OCI-M2 (cell line): ENCODE results near the gene RAB6A.
A peak's percentile ranks its signal among the peaks of the same experiment; 100 is the strongest.
"Not testable (repeated sequence)": the region's sequence is repeated elsewhere in the genome, so short reads cannot be mapped to it uniquely, and the experiment has no call there.

Experiments used
- DNase-seq: peaks from one replicate; lab custom pipeline; 2025; ENCODE audit not compliant: unreplicated experiment; lab: John Stamatoyannopoulos, UW

Gene RAB6A

GRCh38 chr11:73760679-73761402 lies at the start of gene RAB6A:
Gene RAB6A, minus strand, starts transcription at chr11:73761074. Its CDS starts 439 bp downstream, at chr11:73760635.
- DNase-seq: peak; percentile 91

DNA sequence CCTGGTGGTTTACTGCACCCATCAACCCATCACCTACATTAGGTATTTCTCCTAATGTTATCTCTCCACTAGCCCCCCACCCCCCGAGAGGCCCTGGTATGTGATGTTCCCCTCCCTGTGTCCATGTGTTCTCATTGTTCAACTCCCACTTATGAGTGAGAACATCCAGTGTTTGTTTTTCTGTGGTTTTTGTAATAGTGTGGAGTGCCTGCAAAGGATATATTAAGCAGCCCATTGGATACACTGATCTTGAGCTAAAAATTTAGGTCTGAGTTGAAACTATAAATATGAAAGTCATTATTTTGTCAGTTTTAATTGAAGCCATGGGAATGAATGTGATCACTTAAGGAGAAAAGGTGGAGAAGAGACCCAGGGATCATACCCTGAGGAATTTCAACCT lies 49.8 kb upstream of the RAB6A start:
- DNase-seq: no peak

DNA sequence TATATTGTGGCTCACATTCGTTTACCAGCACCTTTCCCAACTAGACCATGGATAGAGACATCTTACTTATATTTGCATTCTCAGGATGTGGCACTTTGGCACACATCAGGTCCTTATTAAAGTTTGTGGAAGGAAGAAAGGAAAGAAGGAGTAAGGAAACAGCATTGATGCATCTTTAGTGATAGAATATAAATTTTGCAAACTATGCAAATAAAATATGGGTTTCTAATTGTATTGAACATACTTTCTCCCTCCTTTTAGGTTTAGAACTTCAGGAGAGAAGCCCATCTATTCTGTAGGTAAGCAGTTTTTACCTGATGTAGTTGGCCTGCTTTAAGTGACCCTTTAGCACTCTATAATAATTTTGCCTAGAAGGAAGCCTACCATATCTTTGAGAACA lies 47.2 kb upstream of the RAB6A start:
- DNase-seq: no peak

GRCh38 chr11:73804712-73805111 lies 43.8 kb upstream of the RAB6A start:
- DNase-seq: no peak

DNA sequence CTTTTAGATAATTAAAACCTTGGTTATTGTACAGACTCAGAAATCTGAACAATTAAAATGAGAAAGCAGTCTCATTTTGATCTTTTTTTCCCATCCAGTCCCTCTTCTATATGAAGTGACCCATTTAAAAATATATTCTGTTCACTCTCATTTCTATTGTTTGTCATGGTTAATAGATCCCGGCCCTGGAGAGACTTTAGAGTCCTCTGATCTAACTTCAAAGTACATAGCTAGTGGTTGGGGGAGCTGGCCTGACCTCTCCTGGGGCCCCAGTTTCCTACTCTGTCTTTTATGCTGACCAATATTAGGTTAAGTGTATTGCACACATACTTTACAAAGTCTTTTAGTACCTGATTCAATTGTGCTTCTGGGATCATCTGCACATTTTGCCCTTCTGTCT lies 40.3 kb upstream of the RAB6A start:
- no peak for DNase-seq

GRCh38 chr11:73800276-73800806 lies 39.5 kb upstream of the RAB6A start:
- DNase-seq: no peak

DNA sequence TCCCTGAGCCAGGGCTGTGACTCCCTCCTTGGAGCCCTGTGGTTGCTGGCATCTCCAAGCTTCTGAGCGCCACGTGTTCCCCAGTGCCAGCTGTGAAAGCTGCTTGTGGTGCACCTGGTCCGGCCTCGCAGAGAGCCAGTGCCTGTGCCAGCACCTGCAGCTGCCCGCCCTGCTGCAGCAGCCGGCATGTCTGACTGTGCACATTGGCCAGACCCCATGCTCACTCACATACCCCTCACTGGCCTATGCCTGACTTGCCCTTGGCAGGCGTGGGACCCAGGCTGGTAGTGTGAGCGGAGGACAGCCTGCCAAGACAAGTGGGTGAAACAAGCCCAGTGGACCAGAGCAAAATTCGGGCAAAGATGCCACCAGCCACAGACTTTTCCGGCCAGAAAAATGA lies 36.6 kb upstream of the RAB6A start:
- DNase-seq: no peak

GRCh38 chr11:73795925-73796632 lies 35.2 kb upstream of the RAB6A start:
- no peak for DNase-seq

DNA sequence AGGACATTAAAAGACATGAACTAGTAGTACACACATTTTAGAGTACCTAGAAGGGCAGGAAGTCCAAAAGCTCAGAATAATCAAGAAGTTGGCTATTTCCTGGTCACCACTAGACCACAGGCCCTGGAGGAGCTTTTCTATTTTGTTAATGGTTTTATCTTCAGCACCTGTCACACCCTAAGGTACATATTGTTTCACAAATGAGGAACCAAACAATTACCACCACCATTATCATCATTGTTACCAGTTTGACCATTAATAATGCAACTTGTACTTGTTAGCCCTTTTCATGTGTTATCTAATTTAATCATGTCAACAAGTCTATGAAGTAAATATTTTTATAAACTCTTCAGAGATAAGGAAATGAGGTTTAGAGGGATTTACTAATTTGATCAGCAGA lies 31.7 kb upstream of the RAB6A start:
- DNase-seq: no peak

GRCh38 chr11:73789279-73789670 lies 28.4 kb upstream of the RAB6A start:
- DNase-seq: no peak

GRCh38 chr11:73787643-73788558 lies 27.0 kb upstream of the RAB6A start, which contains the start of gene MRPL48:
Gene MRPL48, plus strand, starts transcription at chr11:73787874. Its CDS starts 98 bp downstream, at chr11:73787972.
- DNase-seq: peak; percentile 64

DNA sequence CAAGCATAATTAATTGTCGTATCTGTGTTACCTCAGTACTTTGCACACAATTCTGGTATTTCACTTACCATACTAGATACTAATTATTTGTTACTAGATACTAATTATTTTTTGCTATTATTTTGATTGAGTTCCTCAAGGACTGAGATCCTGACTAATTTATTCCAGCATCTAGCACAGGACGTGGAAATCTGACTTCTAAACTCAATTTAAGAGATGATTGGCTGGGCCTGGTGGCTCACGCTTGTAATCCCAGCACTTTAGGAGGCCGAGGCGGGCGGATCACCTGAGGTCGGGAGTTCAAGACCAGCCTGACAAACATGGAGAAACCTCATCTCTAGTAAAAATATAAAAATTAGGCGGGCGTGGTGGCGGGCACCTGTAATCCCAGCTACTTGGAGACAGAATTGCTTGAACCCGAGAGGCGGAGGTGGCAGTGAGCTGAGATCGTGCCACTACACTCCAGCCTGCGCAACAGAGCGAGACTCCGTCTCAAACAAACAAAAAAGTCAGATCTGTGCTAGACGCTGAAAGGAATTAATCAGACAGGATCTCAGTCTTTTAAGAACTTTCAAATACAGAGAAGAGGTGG lies 26.3 kb upstream of the RAB6A start:
- DNase-seq: no peak

DNA sequence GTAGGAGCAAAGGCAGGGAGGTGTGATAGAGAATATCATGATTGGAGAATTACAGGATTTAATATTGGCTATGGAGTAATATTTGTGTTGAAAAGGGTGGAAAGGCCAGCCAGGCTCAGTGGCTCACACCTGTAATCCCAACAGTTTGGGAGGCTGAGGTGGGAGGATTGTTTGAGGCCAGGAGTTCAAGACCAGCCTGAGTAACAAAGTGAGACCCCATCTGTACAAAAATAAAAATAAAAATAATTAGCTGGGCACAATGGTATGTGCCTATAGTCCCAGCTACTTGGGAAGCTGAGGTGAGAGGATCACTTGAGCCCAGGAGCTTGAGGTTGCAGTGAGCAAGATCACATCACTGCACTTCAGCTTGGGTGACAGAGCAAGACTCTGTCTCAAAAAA lies 24.6 kb upstream of the RAB6A start:
- DNase-seq: not testable (repeated sequence)

DNA sequence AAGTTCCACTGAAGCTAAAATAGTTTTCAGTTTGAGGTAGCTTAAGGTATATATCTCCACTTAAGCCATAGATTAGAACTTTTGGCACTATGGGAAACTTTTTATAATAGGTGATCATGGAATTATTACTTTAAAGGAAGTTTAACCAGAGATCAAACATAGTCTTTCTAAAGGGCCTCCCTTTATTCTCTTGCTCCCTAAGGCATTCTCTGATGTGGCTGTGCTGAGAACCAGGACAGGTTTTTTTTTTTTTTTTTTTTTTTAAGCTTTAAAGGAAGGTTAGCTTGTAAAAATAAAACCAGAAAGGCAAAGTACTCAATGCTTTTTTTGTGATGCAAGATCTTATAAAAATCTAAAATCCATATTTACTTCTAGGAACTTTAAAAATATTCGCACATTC lies 23.9 kb upstream of the RAB6A start:
- no peak for DNase-seq

DNA sequence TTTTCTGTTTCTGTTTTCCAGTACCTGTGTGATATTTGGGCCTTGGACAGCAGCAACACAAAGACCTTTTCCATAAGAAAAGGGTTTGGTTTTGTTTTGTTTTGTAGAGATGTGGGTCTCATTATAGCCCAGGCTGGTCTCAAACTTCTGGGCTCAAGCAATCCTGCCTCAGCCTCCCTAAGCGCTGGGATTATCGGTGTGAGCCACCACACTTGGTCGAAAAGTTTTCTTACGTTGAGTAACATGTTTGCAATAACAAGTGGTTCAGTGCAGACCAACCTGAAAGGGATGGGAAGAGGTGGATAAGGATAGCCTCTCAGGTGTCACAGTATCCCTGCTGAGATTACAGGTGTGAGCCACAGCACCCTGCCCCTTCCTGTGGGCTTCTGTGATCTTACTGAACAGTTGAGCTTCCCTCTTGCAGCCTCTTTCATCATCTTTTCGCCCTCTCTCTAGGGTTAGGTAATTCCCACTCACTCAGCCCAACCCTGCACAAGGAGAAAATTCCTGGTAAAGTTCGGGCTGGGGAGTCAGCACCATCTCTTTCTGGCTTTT lies 23.3 kb upstream of the RAB6A start:
- no peak for DNase-seq

GRCh38 chr11:73783483-73784020 lies 22.7 kb upstream of the RAB6A start:
- DNase-seq: no peak

DNA sequence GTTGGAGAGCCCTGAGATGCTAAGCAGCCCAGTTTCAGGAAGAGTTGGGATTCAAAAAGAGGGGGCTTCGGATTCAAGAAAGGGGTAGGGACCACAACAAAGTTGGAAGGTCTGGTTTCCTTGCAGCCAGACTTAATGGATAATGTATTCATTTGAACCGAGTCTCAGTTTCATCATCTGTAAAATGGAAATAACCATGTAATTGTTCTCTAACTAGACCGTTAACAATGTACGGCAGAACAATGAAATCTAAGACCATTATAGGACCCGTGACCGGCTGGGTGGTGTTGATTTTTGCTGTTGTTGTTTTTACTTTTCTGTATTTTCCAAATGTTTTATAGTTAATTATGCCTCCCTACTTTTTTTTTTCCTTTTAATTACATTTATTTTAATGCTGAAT lies 20.4 kb upstream of the RAB6A start:
- DNase-seq: no peak

DNA sequence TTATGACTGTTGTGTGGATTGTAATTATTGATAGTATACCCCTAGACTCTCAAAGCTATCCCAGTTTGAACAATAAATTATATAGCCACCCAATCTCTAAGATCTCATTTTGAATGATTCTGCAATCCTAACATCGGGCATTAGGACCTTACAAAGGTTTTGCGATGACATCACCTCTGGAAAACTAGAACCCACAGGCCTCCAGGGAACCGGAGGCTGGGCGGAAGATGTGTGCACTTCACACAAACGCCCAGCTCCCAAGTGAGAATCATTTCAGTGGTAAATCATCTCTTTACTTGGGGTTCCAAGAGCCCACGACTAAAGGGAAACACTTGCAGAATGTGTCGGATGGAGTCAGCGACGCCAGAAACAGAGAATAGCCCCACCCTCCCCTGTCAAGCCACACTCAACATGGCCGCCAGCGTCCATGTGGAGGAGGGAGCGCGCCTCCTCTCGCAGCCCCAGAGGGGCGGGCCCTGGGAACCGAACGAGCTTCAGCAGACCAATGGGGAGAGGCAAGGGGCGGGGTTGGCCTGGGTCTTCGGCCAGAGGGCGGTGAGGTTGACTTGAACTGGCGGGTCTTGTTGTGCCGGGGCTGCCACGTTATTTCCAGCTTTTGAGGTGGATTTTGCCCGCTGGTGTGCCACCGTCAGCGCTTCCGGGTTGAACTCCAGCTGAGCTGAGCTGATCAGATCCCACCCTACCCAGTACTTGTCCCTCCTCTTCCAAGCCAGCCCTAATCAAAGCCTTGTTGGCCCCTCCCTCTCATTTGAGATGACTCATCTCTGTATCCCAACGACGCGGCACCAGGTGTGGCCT lies 18.4 kb upstream of the RAB6A start:
- DNase-seq: peak; percentile 67

- not testable (repeated sequence) for DNase-seq
Observed at GRCh38 chr11:73770811-73771210, 9.9 kb upstream of the RAB6A start.
